HG03108 (cell line): ENCODE results near the gene FAM76A.
"Not testable (repeated sequence)": the region's sequence is repeated elsewhere in the genome, so short reads cannot be mapped to it uniquely, and the experiment has no call there.

ENCODE experiments used
- ATAC-seq: cut with Tn5 transposase; IDR thresholded peaks from one replicate; pipeline ENCODE4 v1.9.1; 2021; ENCODE audit warnings: moderate library complexity; ENCODE audit not compliant: unreplicated experiment

FAM76A gene

GRCh38 chr1:27774654-27775053 lies 48.9 kb downstream of the FAM76A start:
- ATAC-seq, result no peak

- not testable (repeated sequence) for ATAC-seq
These were observed 49.6 kb downstream of the FAM76A start for GRCh38 chr1:27775336-27775735.

- ATAC-seq, result not testable (repeated sequence)
These were observed 50.5 kb downstream of the FAM76A start for GRCh38 chr1:27776276-27776675.

DNA sequence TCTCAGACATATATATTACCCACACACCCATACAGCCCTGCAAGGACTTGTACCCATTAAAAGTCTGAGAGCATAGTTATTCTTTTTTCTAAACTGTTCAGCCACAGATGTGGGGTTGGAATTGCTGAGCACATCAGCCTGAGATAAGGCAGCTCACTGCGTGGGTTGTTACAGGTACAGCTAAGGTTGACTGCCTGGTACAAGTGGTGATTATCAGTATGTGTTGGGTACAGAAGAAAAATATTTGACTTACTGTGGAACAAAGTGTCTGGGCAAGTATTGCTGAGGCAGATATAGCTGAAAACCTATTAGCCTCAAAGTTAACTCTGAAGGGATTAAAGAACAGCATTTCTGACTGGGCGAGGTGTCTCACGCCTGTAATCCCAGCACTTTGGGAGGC lies 52.3 kb downstream of the FAM76A start:
- no peak for ATAC-seq

DNA sequence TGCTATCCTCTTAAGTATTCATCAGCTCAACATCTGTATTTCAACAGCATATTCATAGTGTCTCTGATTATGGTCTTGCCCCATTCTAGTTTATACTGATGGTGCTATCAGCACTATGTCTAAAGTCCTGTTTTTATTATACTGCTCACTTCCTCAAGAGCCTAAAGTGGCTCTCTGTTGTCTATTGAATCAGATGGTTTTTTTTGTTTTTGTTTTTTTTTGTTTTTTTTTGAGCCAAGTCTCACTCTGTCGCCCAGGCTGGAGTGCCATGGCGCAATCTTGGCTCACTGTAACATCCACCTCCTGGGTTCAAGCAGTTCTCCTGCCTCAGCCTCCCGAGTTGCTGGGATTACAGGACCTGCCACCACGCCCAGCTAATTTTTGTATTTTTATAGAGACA lies 53.4 kb downstream of the FAM76A start:
- no peak for ATAC-seq

GRCh38 chr1:27782950-27783349 lies 57.2 kb downstream of the FAM76A start:
- no peak for ATAC-seq

- no peak for ATAC-seq
These were observed 58.9 kb downstream of the FAM76A start for GRCh38 chr1:27784700-27785099.

GRCh38 chr1:27785781-27786455 lies 60.2 kb downstream of the FAM76A start:
- ATAC-seq, result no peak

DNA sequence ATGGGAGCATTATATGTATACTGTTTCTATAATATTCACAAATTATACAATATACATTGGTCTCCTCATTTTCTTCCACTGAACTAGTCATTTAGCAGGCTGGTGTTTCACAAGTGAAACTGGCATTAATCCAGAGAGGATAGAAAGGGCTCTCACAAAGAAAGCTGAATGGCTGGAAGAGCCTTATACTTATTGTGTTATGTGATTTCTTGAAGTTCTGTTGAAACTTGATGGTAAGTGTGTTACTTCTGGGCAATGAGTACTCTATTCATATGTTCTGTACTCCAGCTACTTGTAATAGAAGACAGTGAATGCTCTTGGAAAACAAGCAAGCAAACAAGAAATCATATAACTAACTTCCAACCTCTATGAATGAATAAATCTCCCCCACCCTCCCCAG lies 62.1 kb downstream of the FAM76A start:
- ATAC-seq, result no peak

DNA sequence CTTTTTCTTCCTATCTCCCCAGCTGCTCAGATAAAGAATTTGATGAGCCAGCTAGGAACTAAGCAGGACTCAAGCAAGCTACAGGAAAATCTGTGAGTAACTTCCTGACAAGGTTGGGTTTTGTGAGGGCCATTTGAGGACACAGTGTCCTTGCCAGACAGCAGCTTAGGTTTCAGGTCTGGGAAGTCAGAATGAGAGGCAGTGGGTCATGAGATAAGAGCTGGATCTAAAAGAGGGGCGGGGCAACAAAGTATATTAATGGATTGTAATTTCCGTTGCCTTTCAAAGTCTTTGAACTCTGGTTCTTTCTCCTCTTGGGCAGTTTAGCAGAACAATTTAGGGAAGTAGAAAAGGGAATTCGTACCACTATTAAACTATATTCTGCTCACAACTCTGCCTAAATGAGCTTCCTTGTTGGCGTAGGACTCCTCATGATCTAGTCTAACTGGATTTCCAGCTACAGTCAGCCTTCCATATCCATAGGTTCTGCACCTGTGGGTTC lies 63.8 kb downstream of the FAM76A start:
- ATAC-seq, result no peak

DNA sequence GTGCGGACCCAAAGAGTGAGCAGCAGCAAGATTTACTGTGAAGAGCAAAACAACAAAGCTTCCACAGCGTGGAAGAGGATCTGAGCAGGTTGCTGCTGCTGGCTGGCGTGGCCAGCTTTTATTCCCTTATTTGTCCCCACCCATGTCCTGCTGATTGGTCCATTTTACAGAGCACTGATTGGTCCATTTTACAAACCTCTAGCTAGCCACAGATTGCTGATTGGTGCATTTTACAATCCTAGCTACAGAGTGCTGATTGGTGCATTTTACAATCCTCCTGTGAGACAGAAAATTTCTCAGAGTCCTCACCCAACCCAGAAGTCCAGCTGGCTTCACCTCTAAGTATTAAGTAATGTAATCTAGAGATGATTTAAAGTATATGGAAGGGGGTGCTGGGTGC lies 64.5 kb downstream of the FAM76A start:
- ATAC-seq, result not testable (repeated sequence)

GRCh38 chr1:27795601-27796000 lies 69.8 kb downstream of the FAM76A start:
- no peak for ATAC-seq

- no peak for ATAC-seq
These were observed 79.0 kb downstream of the FAM76A start for GRCh38 chr1:27804791-27805190.

DNA sequence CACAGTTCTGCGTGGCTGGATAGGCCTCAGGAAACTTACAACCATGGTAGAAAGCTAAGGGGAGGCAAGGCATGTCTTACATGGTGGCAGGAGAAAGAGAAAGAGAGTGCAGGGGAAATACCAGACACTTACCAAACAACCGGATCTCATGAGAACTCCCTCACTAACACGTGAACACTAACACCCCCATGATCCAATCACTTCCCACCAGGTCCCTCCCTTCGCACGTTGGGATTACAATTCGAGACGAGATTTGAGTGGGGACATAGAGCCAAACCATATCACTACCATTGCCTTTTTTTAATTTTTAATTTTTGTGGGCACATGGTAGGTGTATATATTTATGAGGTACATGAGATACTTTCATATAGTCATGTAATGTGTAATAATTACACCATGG lies 81.0 kb downstream of the FAM76A start:
- ATAC-seq, result no peak

DNA sequence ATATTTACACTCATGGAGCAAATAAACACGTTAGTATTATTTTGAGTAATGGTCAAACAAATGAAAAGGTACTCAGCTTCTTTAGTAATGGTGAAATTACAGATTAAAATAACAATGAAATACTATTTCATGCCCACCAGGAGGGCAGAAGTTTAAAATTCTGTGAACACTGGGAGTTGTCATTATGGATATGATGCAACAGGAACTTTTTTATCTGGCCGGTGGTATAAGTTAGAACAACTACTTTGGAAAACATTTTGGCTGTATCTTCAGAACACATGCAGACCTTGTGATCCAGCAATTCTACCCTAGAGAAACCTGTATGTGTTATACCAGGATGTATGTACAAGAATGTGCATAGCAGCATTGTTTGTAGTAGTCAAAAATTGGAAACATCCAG lies 81.6 kb downstream of the FAM76A start:
- ATAC-seq, result no peak

DNA sequence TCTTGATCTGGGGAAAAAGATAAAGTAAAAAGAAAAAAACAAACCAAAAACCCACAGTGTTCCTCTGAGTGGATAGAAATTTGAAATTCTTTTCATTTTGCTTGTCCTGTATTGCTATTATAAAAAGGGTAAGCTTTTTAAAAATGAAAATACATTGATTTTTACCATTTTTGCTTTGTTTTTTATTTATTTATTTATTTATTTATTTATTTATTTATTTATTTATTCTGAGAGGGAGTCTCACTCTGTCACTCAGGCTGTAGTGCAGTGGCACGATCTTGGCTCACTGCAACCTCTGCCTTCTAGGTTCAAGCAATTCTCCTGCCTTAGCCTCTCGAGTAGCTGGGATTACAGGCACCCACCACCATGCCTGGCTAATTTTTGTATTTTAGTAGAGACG lies 82.4 kb downstream of the FAM76A start:
- ATAC-seq, result not testable (repeated sequence)

GRCh38 chr1:27809883-27810282 lies 84.1 kb downstream of the FAM76A start:
- ATAC-seq, result no peak

DNA sequence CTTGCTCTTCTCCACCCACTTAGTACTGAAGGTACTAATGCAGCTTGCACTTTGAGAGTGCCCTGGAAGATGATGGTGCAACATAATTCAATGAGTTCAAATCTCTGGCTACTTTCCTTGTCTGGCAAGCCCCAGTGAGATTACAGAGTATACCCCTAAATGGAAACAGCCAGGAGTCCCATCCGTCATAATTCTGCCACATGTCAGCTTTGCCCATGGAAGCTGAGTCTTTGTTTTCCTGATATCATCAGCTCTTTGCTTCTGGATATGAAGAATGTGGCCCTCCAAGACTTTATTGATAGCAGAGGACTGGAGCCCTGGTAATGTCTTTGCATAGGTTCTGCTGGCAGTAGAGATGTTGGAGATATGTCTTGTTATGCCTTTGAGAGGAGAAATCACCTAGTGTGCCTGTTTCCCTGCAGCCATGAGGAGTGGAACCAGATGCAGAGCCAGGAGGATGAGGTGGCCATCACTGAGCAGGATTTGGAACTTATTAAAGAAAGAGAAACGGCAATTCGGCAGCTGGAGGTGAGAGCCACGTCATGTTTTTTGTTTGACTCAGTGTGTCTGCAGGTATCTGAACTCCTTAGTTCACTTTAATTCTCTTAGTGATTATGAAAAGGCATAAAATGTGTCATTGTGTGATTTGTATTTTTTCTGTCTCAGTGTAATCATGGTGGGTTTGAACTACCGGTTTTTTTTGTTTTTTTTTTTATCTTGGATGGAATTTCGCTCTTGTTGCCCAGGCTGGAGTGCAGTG lies 86.2 kb downstream of the FAM76A start:
- no peak for ATAC-seq
